ENCODE measurements around the gene AUTS2.

AUTS2 gene

GRCh38 chr7:69817841-69818635, 219.8 kb downstream of the AUTS2 start:
- DNase-seq (ENCODE audit: insufficient read length) = no peak
- TF ChIP-seq POLR2AphosphoS5 (IDR thresholded peaks at IDR 0.05; ENCODE audit: low read depth, low read length) (no peak), TAF1 (IDR thresholded peaks at IDR 0.05; ENCODE audit: borderline replicate concordance, low read depth, low read length) (no peak), POLR2A (IDR thresholded peaks at IDR 0.05; ENCODE audit: low read depth, low read length) (no peak)
- no peak for FAIRE-seq

- TF ChIP-seq POLR2AphosphoS5 (IDR thresholded peaks at IDR 0.05; ENCODE audit: low read depth, low read length) = no peak
- FAIRE-seq = no peak
Measured at GRCh38 chr7:69818636-69819332, 220.5 kb downstream of the AUTS2 start.

DNA sequence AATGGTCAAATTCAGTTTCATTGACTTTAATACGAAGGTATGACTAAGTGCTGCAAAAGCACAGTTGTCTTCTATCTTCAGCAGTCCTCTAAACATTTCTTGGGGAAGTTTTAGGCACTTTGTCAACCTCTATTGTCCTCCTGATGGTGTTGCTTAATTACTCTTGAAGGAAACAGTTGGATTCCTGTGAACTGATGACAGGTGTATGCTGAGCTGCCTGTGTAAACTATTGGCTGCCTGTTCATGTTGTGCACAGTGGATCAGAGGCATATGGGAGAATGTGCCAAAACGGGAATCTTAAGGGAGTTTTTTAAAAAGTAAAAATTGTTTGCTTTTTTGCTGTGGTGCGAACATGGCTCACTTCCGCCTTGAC, 221.0 kb downstream of the AUTS2 start:
- FAIRE-seq (no peak), DNase-seq (ENCODE audit: insufficient read length) (no peak)
- TF ChIP-seq POLR2AphosphoS5 (IDR thresholded peaks at IDR 0.05; ENCODE audit: low read depth, low read length) (no peak), POLR2A (IDR thresholded peaks at IDR 0.05; ENCODE audit: low read depth, low read length) (no peak), TAF1 (IDR thresholded peaks at IDR 0.05; ENCODE audit: borderline replicate concordance, low read depth, low read length) (no peak)

More at GRCh38 chr7:69818636-69819332, 220.5 kb downstream of the AUTS2 start:
- DNase-seq (ENCODE audit: insufficient read length) = no peak

DNA sequence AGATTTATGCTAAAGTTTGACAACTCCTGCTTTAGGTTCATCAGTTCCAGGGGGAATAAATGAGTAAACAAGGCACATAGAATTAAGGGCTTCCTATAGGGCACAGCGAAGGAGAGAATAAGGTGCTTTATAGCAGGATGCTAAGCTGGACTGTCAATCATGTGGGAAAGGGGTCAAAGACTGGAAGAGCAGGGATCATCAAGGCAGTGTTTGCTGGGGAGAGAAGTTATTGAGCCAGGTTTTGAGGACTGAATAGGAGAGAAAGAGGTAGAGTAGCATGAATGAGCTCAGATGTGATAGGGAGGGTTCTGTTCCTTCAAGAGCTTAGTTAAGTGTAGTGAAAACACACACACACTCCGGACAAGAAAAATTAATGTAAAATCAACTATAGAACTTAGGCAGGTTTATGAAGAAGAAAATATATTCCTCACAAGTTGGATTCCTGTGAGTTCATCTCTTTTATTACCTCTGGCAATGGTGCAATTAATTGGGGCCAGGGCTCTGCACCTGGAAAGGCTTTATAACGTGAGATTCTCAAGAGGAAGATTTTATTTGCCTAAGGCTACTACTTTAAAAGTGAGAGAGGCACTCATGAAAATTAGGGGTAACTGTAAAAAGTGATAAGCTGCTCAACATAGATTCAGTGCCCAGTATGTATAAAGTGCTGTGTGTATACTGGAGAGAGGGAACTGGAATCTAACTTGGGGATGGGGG, 222.4 kb downstream of the AUTS2 start:
- no peak for TF ChIP-seq POLR2A (IDR thresholded peaks at IDR 0.05; ENCODE audit: low read depth, low read length)
- no peak for TF ChIP-seq TAF1 (IDR thresholded peaks at IDR 0.05; ENCODE audit: borderline replicate concordance, low read depth, low read length)
- no peak for TF ChIP-seq POLR2AphosphoS5 (IDR thresholded peaks at IDR 0.05; ENCODE audit: low read depth, low read length)
- no peak for FAIRE-seq
- DNase-seq (ENCODE audit: insufficient read length) = no peak

- TF ChIP-seq POLR2A (IDR thresholded peaks at IDR 0.05; ENCODE audit: low read depth, low read length) (no peak), TAF1 (IDR thresholded peaks at IDR 0.05; ENCODE audit: borderline replicate concordance, low read depth, low read length) (no peak), POLR2AphosphoS5 (IDR thresholded peaks at IDR 0.05; ENCODE audit: low read depth, low read length) (no peak)
- FAIRE-seq = no peak
- no peak for DNase-seq (ENCODE audit: insufficient read length)
Measured at GRCh38 chr7:69822386-69822785, 224.1 kb downstream of the AUTS2 start.

- TF ChIP-seq POLR2A (IDR thresholded peaks at IDR 0.05; ENCODE audit: low read depth, low read length) (no peak), POLR2AphosphoS5 (IDR thresholded peaks at IDR 0.05; ENCODE audit: low read depth, low read length) (no peak), TAF1 (IDR thresholded peaks at IDR 0.05; ENCODE audit: borderline replicate concordance, low read depth, low read length) (no peak)
- FAIRE-seq (peak; percentile 63), DNase-seq (ENCODE audit: insufficient read length) (no peak)
Measured at GRCh38 chr7:69823151-69823744, 225.0 kb downstream of the AUTS2 start.

GRCh38 chr7:69825113-69825972, 227.1 kb downstream of the AUTS2 start:
- FAIRE-seq = peak; percentile 53
- DNase-seq (ENCODE audit: insufficient read length) = no peak
- no peak for TF ChIP-seq POLR2A (IDR thresholded peaks at IDR 0.05; ENCODE audit: low read depth, low read length)
- TF ChIP-seq TAF1 (IDR thresholded peaks at IDR 0.05; ENCODE audit: borderline replicate concordance, low read depth, low read length) = no peak
- no peak for TF ChIP-seq POLR2AphosphoS5 (IDR thresholded peaks at IDR 0.05; ENCODE audit: low read depth, low read length)

DNA sequence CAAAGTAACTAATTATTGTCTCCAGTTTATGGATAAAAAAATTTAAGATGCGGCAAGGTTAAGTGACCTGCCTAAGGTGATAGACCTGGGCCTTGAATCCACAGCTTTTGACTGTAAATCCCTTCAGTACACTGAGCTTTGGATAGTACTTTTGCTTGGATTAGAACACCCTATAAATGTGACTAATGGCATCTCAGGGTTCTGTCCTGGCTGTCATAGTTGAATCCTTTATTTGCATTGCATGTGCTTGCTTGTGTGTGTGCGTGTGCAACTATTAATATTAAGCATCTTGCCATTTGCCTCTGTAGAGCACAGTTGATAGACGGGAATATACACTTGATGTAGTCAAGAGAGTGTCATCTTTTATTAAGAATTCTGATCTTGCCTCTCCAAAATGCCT, 228.0 kb downstream of the AUTS2 start:
- FAIRE-seq (no peak), DNase-seq (ENCODE audit: insufficient read length) (no peak)
- no peak for TF ChIP-seq POLR2A (IDR thresholded peaks at IDR 0.05; ENCODE audit: low read depth, low read length)
- TF ChIP-seq POLR2AphosphoS5 (IDR thresholded peaks at IDR 0.05; ENCODE audit: low read depth, low read length) = no peak
- no peak for TF ChIP-seq TAF1 (IDR thresholded peaks at IDR 0.05; ENCODE audit: borderline replicate concordance, low read depth, low read length)

GRCh38 chr7:69827140-69827539, 228.9 kb downstream of the AUTS2 start:
- TF ChIP-seq POLR2AphosphoS5 (IDR thresholded peaks at IDR 0.05; ENCODE audit: low read depth, low read length) = no peak
- TF ChIP-seq TAF1 (IDR thresholded peaks at IDR 0.05; ENCODE audit: borderline replicate concordance, low read depth, low read length) = no peak
- no peak for TF ChIP-seq POLR2A (IDR thresholded peaks at IDR 0.05; ENCODE audit: low read depth, low read length)
- FAIRE-seq (no peak), DNase-seq (ENCODE audit: insufficient read length) (no peak)

DNA sequence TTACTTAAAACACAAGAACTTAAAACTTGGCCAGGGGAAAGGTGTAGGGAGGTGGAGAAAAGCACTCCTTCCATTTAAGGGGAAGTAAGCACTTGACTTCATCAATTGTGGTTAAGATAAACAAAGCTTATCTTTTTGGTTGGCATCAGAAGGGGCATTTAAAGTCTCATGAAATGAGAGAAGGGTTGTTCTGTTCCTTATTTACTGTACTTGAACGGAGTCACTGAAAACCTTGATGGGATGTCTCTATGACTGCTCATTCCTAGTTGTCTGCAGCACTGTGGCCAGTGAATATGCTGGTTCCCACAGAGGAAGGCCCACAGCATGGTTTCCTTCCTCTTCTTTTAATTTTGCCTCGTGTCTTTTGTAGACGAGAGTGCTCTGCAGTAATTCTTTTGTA, 229.3 kb downstream of the AUTS2 start:
- no peak for DNase-seq (ENCODE audit: insufficient read length)
- no peak for FAIRE-seq
- TF ChIP-seq POLR2A (IDR thresholded peaks at IDR 0.05; ENCODE audit: low read depth, low read length) = no peak
- no peak for TF ChIP-seq POLR2AphosphoS5 (IDR thresholded peaks at IDR 0.05; ENCODE audit: low read depth, low read length)
- TF ChIP-seq TAF1 (IDR thresholded peaks at IDR 0.05; ENCODE audit: borderline replicate concordance, low read depth, low read length) = no peak
